DOHH2 (cell line): ENCODE results near the gene PNPO.

Experiments
- EZH2phosphoT487 ChIP-seq: fragments of 200-600 bp; sonication (generic); IDR thresholded peaks from 2 replicates; pipeline ENCODE4 v1.6.1; 2017; ENCODE audit warnings: borderline replicate concordance, mild to moderate bottlenecking, antibody characterized with exemption, low read length, moderate library complexity, mixed read lengths
- TF ChIP-seq, protein P1 (sequence below): fragments of 200-600 bp; sonication (generic); IDR thresholded peaks from one replicate; pipeline ENCODE4 v1.5.1; 2014; ENCODE audit warnings: antibody characterized with exemption, mild to moderate bottlenecking, low read depth, low read length; ENCODE audit not compliant: poor library complexity, severe bottlenecking

DNA sequence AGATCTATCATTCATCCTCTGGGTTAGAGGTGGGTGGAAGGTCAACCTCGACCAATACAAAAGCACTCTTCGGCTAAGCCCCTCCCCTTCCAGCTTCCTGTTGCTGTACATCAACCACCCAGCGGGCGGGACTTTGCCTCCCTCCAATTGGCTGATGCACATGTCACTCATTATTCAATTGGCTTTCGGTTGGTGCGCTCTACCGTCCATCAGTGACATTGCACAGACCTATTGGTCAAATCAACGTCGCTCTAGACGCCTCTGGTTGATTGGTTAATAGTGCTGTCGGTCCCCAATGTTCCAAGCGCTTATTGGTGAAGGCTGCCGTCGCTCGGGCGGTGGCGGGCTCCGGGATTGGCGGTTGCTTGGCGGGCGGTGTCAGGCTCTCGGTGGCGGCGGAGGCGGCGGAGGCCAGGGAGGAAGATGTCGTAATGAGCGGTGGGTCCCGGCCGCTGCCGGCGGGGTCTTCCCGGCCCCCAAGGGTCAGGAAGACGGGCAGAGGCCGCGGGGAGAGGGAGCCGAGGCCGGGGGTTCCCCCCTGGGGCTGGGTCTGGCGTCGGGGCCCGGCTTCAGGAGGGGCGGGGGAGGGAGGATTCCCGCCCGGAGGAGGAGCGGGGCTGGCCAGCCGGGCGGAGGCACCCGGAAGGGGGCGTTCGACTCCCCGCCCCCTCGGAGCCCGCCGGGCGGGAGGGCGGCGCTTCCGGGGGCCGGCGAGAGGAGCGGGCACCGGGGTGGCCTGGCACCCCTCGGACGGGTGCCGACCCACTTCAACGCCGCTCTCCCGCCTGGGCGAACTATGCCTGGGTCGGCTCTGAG, 45.3 kb upstream of the PNPO start, which contains the start of gene SP2:
- TF ChIP-seq, protein P1, sequence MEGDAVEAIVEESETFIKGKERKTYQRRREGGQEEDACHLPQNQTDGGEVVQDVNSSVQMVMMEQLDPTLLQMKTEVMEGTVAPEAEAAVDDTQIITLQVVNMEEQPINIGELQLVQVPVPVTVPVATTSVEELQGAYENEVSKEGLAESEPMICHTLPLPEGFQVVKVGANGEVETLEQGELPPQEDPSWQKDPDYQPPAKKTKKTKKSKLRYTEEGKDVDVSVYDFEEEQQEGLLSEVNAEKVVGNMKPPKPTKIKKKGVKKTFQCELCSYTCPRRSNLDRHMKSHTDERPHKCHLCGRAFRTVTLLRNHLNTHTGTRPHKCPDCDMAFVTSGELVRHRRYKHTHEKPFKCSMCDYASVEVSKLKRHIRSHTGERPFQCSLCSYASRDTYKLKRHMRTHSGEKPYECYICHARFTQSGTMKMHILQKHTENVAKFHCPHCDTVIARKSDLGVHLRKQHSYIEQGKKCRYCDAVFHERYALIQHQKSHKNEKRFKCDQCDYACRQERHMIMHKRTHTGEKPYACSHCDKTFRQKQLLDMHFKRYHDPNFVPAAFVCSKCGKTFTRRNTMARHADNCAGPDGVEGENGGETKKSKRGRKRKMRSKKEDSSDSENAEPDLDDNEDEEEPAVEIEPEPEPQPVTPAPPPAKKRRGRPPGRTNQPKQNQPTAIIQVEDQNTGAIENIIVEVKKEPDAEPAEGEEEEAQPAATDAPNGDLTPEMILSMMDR: no peak
- TF ChIP-seq EZH2phosphoT487: no peak
